Measurements from ENCODE around the gene SPOCK1. TPM values are rescaled to one million over a fixed set of nuclear protein-coding genes. Genes with fewer than 3 reads are reported as not detected.

Gene SPOCK1
- total and polyA plus RNA-seq, 2 donors (not counting 3 experiments of a cell fraction or from before 2014, with no cell fraction given) = 144 to 280 TPM

DNA sequence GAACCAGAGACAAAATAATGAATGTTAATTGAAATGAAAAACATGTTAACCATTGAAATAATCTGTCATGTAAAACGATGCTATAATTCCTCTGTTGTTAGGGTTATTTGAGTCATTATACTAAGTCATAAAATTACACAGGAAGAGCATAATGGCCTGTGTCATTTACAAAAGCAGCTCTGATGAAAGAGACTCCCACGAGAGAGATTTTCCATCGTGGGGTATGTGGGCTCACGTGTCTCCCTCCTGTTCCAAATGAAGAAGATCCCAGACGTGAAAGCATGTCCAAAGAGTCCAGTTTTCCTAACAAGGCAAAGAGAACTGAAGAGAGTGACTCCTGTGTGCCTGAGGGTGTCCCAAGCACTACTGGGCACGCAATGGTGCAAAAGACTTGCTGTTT lies 379.8 kb downstream of the SPOCK1 start:
- no peak overlapping the region for H3K9ac ChIP-seq (replicated peaks; ENCODE audit: extremely low read depth, insufficient read depth, low read length)
- H3K27me3 ChIP-seq (ENCODE audit: control insufficient read depth in 2 of 2, insufficient read depth in 2 of 2, low read length in 2 of 2) = no peaks in the 10 kb centered on the region
- peaks cover 2% of the 10 kb centered on the region for H4K20me1 ChIP-seq (replicated peaks; ENCODE audit: control insufficient read depth, extremely low read depth, insufficient read depth, low read length)
- H3K9me3 ChIP-seq (replicated peaks; ENCODE audit: control insufficient read depth, insufficient read depth, low read length) = no peaks in the 10 kb centered on the region
- H3K9me1 ChIP-seq (replicated peaks; ENCODE audit: control insufficient read depth, extremely low read depth, insufficient read depth, low read length) = no peaks in the 10 kb centered on the region
- H3K36me3 ChIP-seq (ENCODE audit: control insufficient read depth in 2 of 2, extremely low read depth in 1 of 2, insufficient read depth in 2 of 2, low read length in 2 of 2) = no peaks in the 10 kb centered on the region
- no peak overlapping the region for H3K27ac ChIP-seq (ENCODE audit: insufficient read depth, low read depth, low read length)
- H3K79me2 ChIP-seq (ENCODE audit: control insufficient read depth, insufficient read depth, low read length) = peaks cover 2% of the 10 kb centered on the region
- peaks cover 17% of the 10 kb centered on the region for H3K4me1 ChIP-seq (ENCODE audit: control insufficient read depth, extremely low read depth, insufficient read depth, low read length)
- BruUV-seq (replicated peaks) = no TSS peak
- dilution Hi-C loops (cut with MboI; ENCODE audit: extremely low pct_ligation_motif_present, low sequenced_read_pairs) = no loop called here
- ChIA-PET CTCF (no interaction called here), POLR2A (no interaction called here)
- FAIRE-seq = no peak
- intact Hi-C loops (cut with micrococcal nuclease) = loop anchor here (5.0 kb wide), 1 partner anchor 47 kb away; no protein-coding TSS in a partner anchor
- H2AFZ ChIP-seq (ENCODE audit: low read depth, low read length) = no peak overlapping the region
- TF ChIP-seq GATA2 (IDR thresholded peaks at IDR 0.05; ENCODE audit: insufficient read depth, insufficient read length, low read depth, low read length) (no peak), POLR2A (IDR thresholded peaks at IDR 0.05; ENCODE audit: low read depth, low read length) (no peak), MYC (IDR thresholded peaks at IDR 0.05; ENCODE audit: low read depth, low read length) (no peak), EZH2 (IDR thresholded peaks at IDR 0.05; ENCODE audit: borderline replicate concordance, low read depth, low read length, severe bottlenecking) (no peak), POLR2AphosphoS5 (IDR thresholded peaks at IDR 0.05; ENCODE audit: insufficient read depth, low read depth, low read length) (no peak), JUN (IDR thresholded peaks at IDR 0.05; ENCODE audit: borderline replicate concordance, insufficient read depth, insufficient read length, low read depth) (no peak), FOS (IDR thresholded peaks at IDR 0.05; ENCODE audit: borderline replicate concordance, insufficient read depth, low read length) (no peak)
- TF ChIP-seq, protein P1, sequence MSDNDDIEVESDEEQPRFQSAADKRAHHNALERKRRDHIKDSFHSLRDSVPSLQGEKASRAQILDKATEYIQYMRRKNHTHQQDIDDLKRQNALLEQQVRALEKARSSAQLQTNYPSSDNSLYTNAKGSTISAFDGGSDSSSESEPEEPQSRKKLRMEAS (IDR thresholded peaks at IDR 0.05; ENCODE audit: insufficient read depth, insufficient read length) = no peak
- TF ChIP-seq, protein P2, sequence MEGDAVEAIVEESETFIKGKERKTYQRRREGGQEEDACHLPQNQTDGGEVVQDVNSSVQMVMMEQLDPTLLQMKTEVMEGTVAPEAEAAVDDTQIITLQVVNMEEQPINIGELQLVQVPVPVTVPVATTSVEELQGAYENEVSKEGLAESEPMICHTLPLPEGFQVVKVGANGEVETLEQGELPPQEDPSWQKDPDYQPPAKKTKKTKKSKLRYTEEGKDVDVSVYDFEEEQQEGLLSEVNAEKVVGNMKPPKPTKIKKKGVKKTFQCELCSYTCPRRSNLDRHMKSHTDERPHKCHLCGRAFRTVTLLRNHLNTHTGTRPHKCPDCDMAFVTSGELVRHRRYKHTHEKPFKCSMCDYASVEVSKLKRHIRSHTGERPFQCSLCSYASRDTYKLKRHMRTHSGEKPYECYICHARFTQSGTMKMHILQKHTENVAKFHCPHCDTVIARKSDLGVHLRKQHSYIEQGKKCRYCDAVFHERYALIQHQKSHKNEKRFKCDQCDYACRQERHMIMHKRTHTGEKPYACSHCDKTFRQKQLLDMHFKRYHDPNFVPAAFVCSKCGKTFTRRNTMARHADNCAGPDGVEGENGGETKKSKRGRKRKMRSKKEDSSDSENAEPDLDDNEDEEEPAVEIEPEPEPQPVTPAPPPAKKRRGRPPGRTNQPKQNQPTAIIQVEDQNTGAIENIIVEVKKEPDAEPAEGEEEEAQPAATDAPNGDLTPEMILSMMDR (IDR thresholded peaks at IDR 0.05; ENCODE audit: extremely low read depth in 1 of 2, insufficient read depth in 1 of 2, low read depth in 1 of 2, low read length in 2 of 2) = no peak
- H3K4me3 ChIP-seq (replicated peaks in 1 of 3; ENCODE audit: insufficient read depth in 1 of 3, low read depth in 1 of 3, low read length in 3 of 3) = no peak overlapping the region
- no peak for DNase-seq (ENCODE audit: low read depth, low spot score)
- H3K4me2 ChIP-seq (ENCODE audit: insufficient read depth, low read length) = no peak overlapping the region

All from endothelial cell of umbilical vein (primary cell).